HepG2 (cell line): Measurements from ENCODE around the gene EPHA3. TPM values are rescaled to one million over a fixed set of nuclear protein-coding genes. Genes with fewer than 3 reads are reported as not detected.

Experiments used
- ATAC-seq: fragments of 200-7000 bp; cut with Tn5 transposase; 3 replicates; pipeline ENCODE4 v1.9.1; 2020; ENCODE audit warnings: mild to moderate bottlenecking, moderate library complexity
- BruUV-seq: library from RNA; stranded (reverse); fragments of 400-500 nt; replicated peaks from 2 replicates; lab custom pipeline; 2021; lab: Mats Ljungman, UMichigan
- CTCF ChIA-PET: fragments of 300-600 bp; formaldehyde crosslinking; extraction: SDS; loops from one replicate; lab custom pipeline; 2021; ENCODE audit warnings: low total read pairs, inconsistent platforms, low intra/inter-chr PET ratio; lab: Yijun Ruan, JAX
- POLR2A ChIA-PET: fragments of 350-600 bp; sonication (Branson Sonifier 250); formaldehyde crosslinking; loops from one replicate; lab custom pipeline; 2020; ENCODE audit warnings: antibody characterized with exemption, inconsistent platforms; lab: Yijun Ruan, JAX
- DNase-seq: peaks from one replicate; pipeline ENCODE4 v3.0.0-alpha.2; 2015; ENCODE audit warnings: low spot score
- FAIRE-seq: peaks from 3 replicates; lab custom pipeline; 2011; peaks lifted over from hg19 to GRCh38; lab: Jason Lieb, UNC
- H2AFZ ChIP-seq: one replicate; pipeline ENCODE4 v1.6.1; 2011; ENCODE audit warnings: low read length, inconsistent platforms
- H3K27ac ChIP-seq: fragments of 300-600 bp; 3 replicates; pipeline ENCODE4 v1.8.0; 2011; ENCODE audit warnings: mixed run types, mild to moderate bottlenecking, mixed read lengths, low read length, inconsistent platforms; ENCODE audit not compliant: insufficient read depth; ENCODE audit errors: extremely low read length
- H3K27me3 ChIP-seq, 2 experiments: fragments of 200-600 bp in 1 of 2; 2 replicates in 1 of 2; 3 replicates in 1 of 2; pipeline versions ENCODE4 v1.6.0 to v1.8.0; 2011; ENCODE audit warnings: low read length in 2 of 2, mild to moderate bottlenecking in 2 of 2, moderate library complexity in 2 of 2, inconsistent platforms in 1 of 2; ENCODE audit not compliant: insufficient read depth in 2 of 2, control insufficient read depth in 1 of 2
- H3K36me3 ChIP-seq, 2 experiments: fragments of 200-600 bp in 1 of 2; replicated peaks in 1 of 2; 2 replicates in 1 of 2; 3 replicates in 1 of 2; pipeline versions ENCODE4 v1.5.1 to v1.8.0; 2011; ENCODE audit warnings: low read length in 2 of 2, inconsistent platforms in 1 of 2; ENCODE audit not compliant: insufficient read depth in 2 of 2, control insufficient read depth in 1 of 2
- H3K4me1 ChIP-seq: 2 replicates; pipeline ENCODE4 v1.5.1; 2012; ENCODE audit warnings: low read length, inconsistent platforms; ENCODE audit not compliant: insufficient read depth
- H3K4me2 ChIP-seq: 2 replicates; pipeline ENCODE4 v1.6.0; 2011; ENCODE audit warnings: low read depth, low read length, inconsistent platforms
- H3K4me3 ChIP-seq, 3 experiments: fragments of 200-600 bp in 1 of 3; sonication (generic), shearing (Covaris generic) in 1 of 3; replicated peaks in 1 of 3; 2 replicates each; pipeline ENCODE4 v1.5.1; 2011 to 2016; ENCODE audit warnings: low read length in 3 of 3, inconsistent platforms in 2 of 3, low read depth in 2 of 3, mild to moderate bottlenecking in 2 of 3, control low read depth in 1 of 3, mixed read lengths in 1 of 3; ENCODE audit not compliant: insufficient read depth in 1 of 3
- H3K79me2 ChIP-seq: one replicate; pipeline ENCODE4 v1.6.1; 2011; ENCODE audit warnings: low read length, inconsistent platforms; ENCODE audit not compliant: insufficient read depth
- H3K9ac ChIP-seq: 2 replicates; pipeline ENCODE4 v1.6.0; 2011; ENCODE audit warnings: mild to moderate bottlenecking, low read depth, low read length, inconsistent platforms; ENCODE audit not compliant: insufficient read depth
- H3K9me3 ChIP-seq: 2 replicates; pipeline ENCODE4 v1.5.1; 2012; ENCODE audit warnings: mild to moderate bottlenecking, low read length
- H4K20me1 ChIP-seq: 2 replicates; pipeline ENCODE4 v1.6.0; 2011; ENCODE audit warnings: inconsistent platforms, mild to moderate bottlenecking, low read length, moderate library complexity; ENCODE audit not compliant: insufficient read depth
- ATF4 ChIP-seq, 2 experiments: fragments of 450-650 bp in 1 of 2; sonication (generic) in 1 of 2; formaldehyde crosslinking; IDR thresholded peaks; 2 replicates each; pipeline versions ENCODE4 v1.5.0 to v1.8.0; 2020 to 2022; ENCODE audit warnings: mild to moderate bottlenecking in 1 of 2, missing genetic modification reagents in 1 of 2
- ATF7-NPFF ChIP-seq: sonication (generic); formaldehyde crosslinking; IDR thresholded peaks from 2 replicates; pipeline ENCODE4 v1.8.1; 2023; ENCODE audit warnings: mild to moderate bottlenecking, low read depth, missing genetic modification reagents, moderate library complexity
- DDIT3 ChIP-seq: sonication (generic); formaldehyde crosslinking; IDR thresholded peaks from 2 replicates; pipeline ENCODE4 v1.4.0; 2020; ENCODE audit warnings: mild to moderate bottlenecking, missing genetic modification reagents
- DNMT3B ChIP-seq: conservative IDR thresholded peaks from 2 replicates; pipeline ENCODE4 v1.6.1; 2016; ENCODE audit warnings: missing biosample characterization, control low read depth
- FOXK1 ChIP-seq: sonication (generic); formaldehyde crosslinking; IDR thresholded peaks from 2 replicates; pipeline ENCODE4 v1.4.0; 2020; ENCODE audit warnings: low read depth, missing genetic modification reagents, borderline replicate concordance
- HHEX ChIP-seq: IDR thresholded peaks from 2 replicates; pipeline ENCODE4 v1.6.1; 2016; ENCODE audit warnings: control low read depth
- HIC2 ChIP-seq: sonication (generic); formaldehyde crosslinking; IDR thresholded peaks from 2 replicates; pipeline ENCODE4 v1.9.0; 2022; ENCODE audit warnings: low read depth, missing genetic modification reagents
- HNRNPH1 ChIP-seq: fragments of 200-400 bp; formaldehyde crosslinking; optimal IDR thresholded peaks from 2 replicates; pipeline ENCODE3; 2017; ENCODE audit warnings: mild to moderate bottlenecking, low read depth, low read length
- NFKB2 ChIP-seq: sonication (generic); formaldehyde crosslinking; IDR thresholded peaks from 2 replicates; pipeline ENCODE4 v1.4.0; 2020; ENCODE audit warnings: missing genetic modification reagents, borderline replicate concordance
- NR2C2 ChIP-seq: sonication (generic); formaldehyde crosslinking; IDR thresholded peaks from 2 replicates; pipeline ENCODE4 v1.4.0; 2020; ENCODE audit warnings: missing genetic modification reagents, mild to moderate bottlenecking, moderate library complexity, borderline replicate concordance
- RARG ChIP-seq: sonication (generic); formaldehyde crosslinking; IDR thresholded peaks from 2 replicates; pipeline ENCODE4 v1.4.0; 2020; ENCODE audit warnings: low read depth, mild to moderate bottlenecking, missing genetic modification reagents
- RELA ChIP-seq: sonication (generic); formaldehyde crosslinking; IDR thresholded peaks from 2 replicates; pipeline ENCODE4 v1.4.0; 2020; ENCODE audit warnings: missing genetic modification reagents
- REPIN1 ChIP-seq: sonication (generic); formaldehyde crosslinking; IDR thresholded peaks from 2 replicates; pipeline ENCODE4 v1.8.0; 2022; ENCODE audit warnings: missing genetic modification reagents, low read depth, mild to moderate bottlenecking, borderline replicate concordance
- RFX1 ChIP-seq: fragments of 450-650 bp; IDR thresholded peaks from 2 replicates; pipeline ENCODE4 v1.6.1; 2017
- SAP130 ChIP-seq: IDR thresholded peaks from 2 replicates; pipeline ENCODE4 v1.6.1; 2016; ENCODE audit warnings: low read depth
- SSRP1 ChIP-seq: IDR thresholded peaks from 2 replicates; pipeline ENCODE4 v1.6.1; 2016; ENCODE audit warnings: control low read depth
- TFAP4 ChIP-seq: sonication (generic); IDR thresholded peaks from 2 replicates; pipeline ENCODE4 v1.6.1; 2016; ENCODE audit warnings: low read depth, borderline replicate concordance
- ZNF121 ChIP-seq: sonication (generic); formaldehyde crosslinking; IDR thresholded peaks from 2 replicates; pipeline ENCODE4 v1.5.0; 2020; ENCODE audit warnings: mild to moderate bottlenecking, missing genetic modification reagents
- ZNF343 ChIP-seq: sonication (generic); formaldehyde crosslinking; IDR thresholded peaks from 2 replicates; pipeline ENCODE4 v1.4.0; 2020; ENCODE audit warnings: mild to moderate bottlenecking, missing genetic modification reagents
- ZNF691 ChIP-seq: sonication (generic); formaldehyde crosslinking; IDR thresholded peaks from 2 replicates; pipeline ENCODE4 v1.4.0; 2020; ENCODE audit warnings: missing genetic modification reagents, low read depth, mild to moderate bottlenecking, borderline replicate concordance
- ZNF850 ChIP-seq: sonication (generic); formaldehyde crosslinking; conservative IDR thresholded peaks from 2 replicates; pipeline ENCODE4 v1.9.0; 2021; ENCODE audit warnings: mild to moderate bottlenecking, missing genetic modification reagents
- WGBS: methylation state at CpG from one replicate; pipeline ENCODE4 v1.1.6; 2017; ENCODE audit warnings: low lambda C conversion rate; 5-methylcytosine and 5-hydroxymethylcytosine counted together
- in situ Hi-C: cut with HindIII; loops from 2 replicates; pipeline ENCODE4 v1.10.0; 2017; ENCODE audit warnings: low pct_unique_long_range_greater_than_20kb; ENCODE audit not compliant: extremely low pct_ligation_motif_present
- intact Hi-C: fragments of 100-400 bp; cut with micrococcal nuclease; formaldehyde crosslinking; loops from one replicate; pipeline ENCODE4 v1.10.0; 2022; ENCODE audit not compliant: unreplicated experiment
- polyA plus RNA-seq, 8 experiments: library from polyadenylated mRNA; depleted of rRNA in 3 of 8; stranded (reverse) in 7 of 8; unstranded in 1 of 8; fragments of >200 nt; fragmentation: Illumina TruSeq in 4 of 8; extraction: Trizol in 4 of 8; gene quantifications; 2 replicates each; pipeline versions ENCODE4 v1.2.1 to v1.2.3, GENCODE V29; 2011 to 2016; ENCODE audit warnings: low read depth in 4 of 8, missing spikeins in 1 of 8, mixed read lengths in 1 of 8; ENCODE audit not compliant: insufficient read depth in 1 of 8
- total RNA-seq, 5 experiments: library from RNA; depleted of rRNA; stranded (reverse); fragments of >200 nt; fragmentation: Illumina TruSeq; extraction: Trizol; gene quantifications; 2 replicates each; pipeline ENCODE4 v1.2.3, GENCODE V29; 2016; ENCODE audit warnings: low read depth in 1 of 5

EPHA3 gene
- total and polyA plus RNA-seq, 2 of the 13 experiments (the other 11 are each of a cell fraction or from before 2014, with no cell fraction given): 0.01 TPM; not detected in 1

- TF ChIP-seq HIC2: no peak
- TF ChIP-seq ATF4 (CRISPR knock-in tag; IDR thresholded peaks at IDR 0.05): no peak
- no peak for TF ChIP-seq SSRP1 (CRISPR knock-in tag)
- no peak for TF ChIP-seq REPIN1 (CRISPR knock-in tag)
- TF ChIP-seq SAP130 (CRISPR knock-in tag): no peak
- no peak for TF ChIP-seq HNRNPH1
Observed at GRCh38 chr3:89116476-89116875, 9.1 kb downstream of the EPHA3 start (continued).

- 0% methylated on average over 2 of the region's 2 CpGs for WGBS
- CTCF ChIA-PET: no interaction called here
- ATAC-seq (no peak), DNase-seq (no peak), FAIRE-seq (no peak)
- Histone ChIP-seq H4K20me1 (no peaks in the 10 kb centered on the region), H3K27me3 (no peaks in the 10 kb centered on the region), H3K4me2 (no peak overlapping the region), H3K9me3 (no peaks in the 10 kb centered on the region), H3K36me3 (no peaks in the 10 kb centered on the region), H2AFZ (no peak overlapping the region), H3K4me3 (no peak overlapping the region), H3K27ac (no peak overlapping the region), H3K9ac (no peak overlapping the region), H3K4me1 (no peaks in the 10 kb centered on the region), H3K79me2 (no peaks in the 10 kb centered on the region)
- no TSS peak for BruUV-seq
- in situ Hi-C loops (no loop called here), intact Hi-C loops (no loop called here)
- POLR2A ChIA-PET: no interaction called here
- TF ChIP-seq ATF7-NPFF (CRISPR knock-in tag) (no peak), RELA (CRISPR knock-in tag) (no peak), DNMT3B (no peak), NR2C2 (CRISPR knock-in tag) (no peak), FOXK1 (CRISPR knock-in tag) (no peak), HHEX (CRISPR knock-in tag) (no peak), RARG (CRISPR knock-in tag) (no peak), DDIT3 (CRISPR knock-in tag) (no peak), TFAP4 (no peak), RFX1 (no peak), ZNF850 (CRISPR knock-in tag) (no peak), ZNF343 (no peak), NFKB2 (CRISPR knock-in tag) (no peak), ZNF121 (no peak), ZNF691 (CRISPR knock-in tag) (no peak)
Observed at GRCh38 chr3:89138048-89138447, 30.6 kb downstream of the EPHA3 start.
